Esophagus (tissue), 2 donors: ENCODE measurements around the gene NQO1. TPM values are rescaled to one million over a fixed set of nuclear protein-coding genes. Genes with fewer than 3 reads are reported as not detected.
A peak's percentile ranks its signal among the peaks of the same experiment; 100 is the strongest.

Source experiments
- H3K27ac ChIP-seq, 2 donors: one replicate each; pipeline ENCODE4 v1.5.1; 2013; ENCODE audit warnings: low read depth in 2 of 2, mild to moderate bottlenecking in 2 of 2, inconsistent platforms in 1 of 2, low read length in 1 of 2, moderate library complexity in 1 of 2
- H3K27me3 ChIP-seq, 2 donors: one replicate each; pipeline ENCODE4 v1.6.1; 2013; ENCODE audit warnings: low read length in 2 of 2, control low read depth in 1 of 2, mild to moderate bottlenecking in 1 of 2; ENCODE audit not compliant: insufficient read depth in 2 of 2, control insufficient read depth in 1 of 2
- H3K36me3 ChIP-seq, 2 donors: one replicate each; pipeline ENCODE4 v1.6.1; 2013; ENCODE audit warnings: low read length in 1 of 2; ENCODE audit not compliant: control insufficient read depth in 2 of 2, insufficient read depth in 2 of 2
- H3K4me1 ChIP-seq, 2 donors: one replicate each; pipeline ENCODE4 v1.6.1; 2013; ENCODE audit warnings: low read length in 1 of 2; ENCODE audit not compliant: control insufficient read depth in 2 of 2, insufficient read depth in 2 of 2
- H3K4me3 ChIP-seq, 2 donors: one replicate each; pipeline ENCODE4 v1.5.1; 2013; ENCODE audit warnings: low read length in 2 of 2, mild to moderate bottlenecking in 2 of 2, low read depth in 1 of 2, moderate library complexity in 1 of 2
- H3K9me3 ChIP-seq, 2 donors: one replicate each; pipeline ENCODE4 v1.6.1; 2013; ENCODE audit warnings: mild to moderate bottlenecking in 2 of 2, low read depth in 1 of 2, low read length in 1 of 2, moderate library complexity in 1 of 2; ENCODE audit not compliant: control insufficient read depth in 2 of 2, insufficient read depth in 1 of 2
- WGBS, 2 donors: extraction: QIAGEN DNeasy Blood & Tissue Kit; methylation state at CpG; one replicate each; pipeline ENCODE4 v1.1.7; 2013; 5-methylcytosine and 5-hydroxymethylcytosine counted together
- polyA plus RNA-seq, 2 donors: library from polyadenylated mRNA; stranded (reverse); fragments of 200-250 nt; gene quantifications; one replicate each; pipeline ENCODE4 v1.2.3, GENCODE V29; 2013
- donor health status: healthy with polysubstance abuse.
- donor health status: Bipolar disorder and iron deficiency.

The NQO1 gene
- polyA plus RNA-seq, 2 donors = 68.5 to 161 TPM

DNA sequence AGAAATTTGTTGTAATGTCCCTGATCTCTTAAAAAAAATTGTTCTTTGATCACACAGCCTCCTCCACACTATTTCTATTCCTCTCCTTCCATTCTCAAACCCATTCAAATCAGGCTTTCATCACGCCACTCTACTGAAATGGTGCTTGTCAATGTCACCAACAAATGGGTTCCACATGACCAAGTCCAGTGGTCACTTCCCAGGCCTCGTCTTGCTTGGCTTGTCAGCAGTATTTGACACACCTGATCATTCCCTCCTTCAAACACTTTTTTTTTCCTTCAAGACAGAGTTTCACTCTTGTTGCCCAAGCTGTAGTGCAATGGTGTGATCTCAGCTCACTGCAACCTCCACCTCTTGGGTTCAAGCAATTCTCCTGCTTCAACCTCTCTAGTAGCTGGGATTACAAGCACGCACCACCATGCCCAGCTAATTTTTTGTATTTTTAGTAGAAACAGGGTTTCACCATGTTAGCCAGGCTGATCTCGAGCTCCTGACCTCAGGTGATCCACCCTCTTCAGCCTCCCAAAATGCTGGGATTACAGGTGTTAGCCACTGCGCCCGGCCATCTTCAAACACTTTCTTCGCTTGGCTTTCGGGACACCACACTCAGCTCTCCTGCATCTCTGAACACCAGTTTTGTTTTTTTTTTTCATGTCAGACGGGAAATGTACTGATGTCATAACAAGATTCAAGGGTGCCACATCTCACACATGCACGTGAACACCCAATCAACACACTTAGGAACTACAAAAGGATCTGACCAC, 18.3 kb downstream of the NQO1 start:
- no peaks in the 10 kb centered on the region for H3K27me3 ChIP-seq
- no peak overlapping the region for H3K4me3 ChIP-seq
- H3K36me3 ChIP-seq = no peaks in the 10 kb centered on the region
- H3K4me1 ChIP-seq = no peaks in the 10 kb centered on the region
- no peak overlapping the region for H3K27ac ChIP-seq
- no peaks in the 10 kb centered on the region for H3K9me3 ChIP-seq
- WGBS, 2 donors = 81 to 85% methylated on average over 10 of the region's 10 CpGs

DNA sequence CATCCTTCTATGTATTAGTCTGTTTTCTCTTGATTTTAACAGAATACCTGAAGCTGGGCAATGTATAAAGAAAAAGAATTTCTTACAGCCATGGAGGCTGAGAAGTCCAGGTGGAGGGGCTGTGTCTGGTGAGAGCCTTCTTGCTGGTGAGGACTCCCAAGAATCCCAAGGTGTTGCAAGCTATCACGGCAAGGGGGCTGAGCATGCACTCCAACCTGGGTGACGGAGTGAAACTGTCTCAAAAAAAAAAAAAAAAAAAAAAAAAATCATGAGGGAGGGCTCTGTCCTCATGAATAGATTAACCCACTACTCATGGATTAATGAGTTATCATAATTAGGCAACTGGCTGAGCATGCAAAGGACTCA, 19.4 kb downstream of the NQO1 start:
- Histone ChIP-seq H3K9me3 (no peaks in the 10 kb centered on the region), H3K4me3 (no peak overlapping the region), H3K36me3 (no peaks in the 10 kb centered on the region), H3K4me1 (no peaks in the 10 kb centered on the region), H3K27ac (peak overlapping the region; percentile 27 to 79), H3K27me3 (no peaks in the 10 kb centered on the region)
- 73 to 81% methylated on average over 2 of the region's 2 CpGs for WGBS, 2 donors

DNA sequence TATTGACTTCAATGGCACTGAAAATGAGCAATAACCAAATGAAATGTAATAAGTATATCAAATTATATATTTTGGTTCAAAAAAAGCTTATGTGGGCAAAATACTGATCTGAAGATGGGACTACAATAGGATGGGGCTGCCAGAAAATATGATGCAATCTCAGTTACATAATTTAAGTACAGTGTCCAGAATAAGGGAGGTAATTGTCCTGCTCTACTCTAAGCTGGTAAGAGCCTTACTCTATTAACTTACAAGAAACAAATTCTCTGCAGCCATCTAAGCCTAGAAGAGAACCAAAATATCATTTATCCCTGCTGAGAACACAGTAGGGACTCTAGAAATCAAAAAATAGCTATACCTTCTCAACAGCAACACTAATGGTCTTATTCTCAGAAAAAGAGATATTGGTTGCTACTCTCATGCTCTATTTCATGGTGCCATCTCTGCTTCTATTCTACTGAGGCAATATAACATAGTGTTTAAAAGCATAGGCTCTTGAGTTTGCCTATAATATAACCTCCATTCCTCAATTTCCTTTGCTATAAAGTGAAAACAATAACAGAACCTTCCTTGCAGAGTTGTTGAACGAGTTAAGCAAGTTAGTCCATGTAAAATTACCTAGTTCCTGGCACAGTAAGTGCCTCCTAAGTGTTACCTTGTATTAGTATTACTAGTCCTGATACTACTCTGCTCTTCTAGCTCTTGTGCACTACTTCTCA, 19.9 kb downstream of the NQO1 start:
- Histone ChIP-seq H3K9me3 (no peaks in the 10 kb centered on the region), H3K4me3 (no peak overlapping the region), H3K27me3 (no peaks in the 10 kb centered on the region), H3K27ac (peak overlapping the region; percentile 27 to 79), H3K36me3 (no peaks in the 10 kb centered on the region), H3K4me1 (no peaks in the 10 kb centered on the region)
- 43 to 46% methylated on average over 1 of the region's 1 CpG for WGBS, 2 donors

DNA sequence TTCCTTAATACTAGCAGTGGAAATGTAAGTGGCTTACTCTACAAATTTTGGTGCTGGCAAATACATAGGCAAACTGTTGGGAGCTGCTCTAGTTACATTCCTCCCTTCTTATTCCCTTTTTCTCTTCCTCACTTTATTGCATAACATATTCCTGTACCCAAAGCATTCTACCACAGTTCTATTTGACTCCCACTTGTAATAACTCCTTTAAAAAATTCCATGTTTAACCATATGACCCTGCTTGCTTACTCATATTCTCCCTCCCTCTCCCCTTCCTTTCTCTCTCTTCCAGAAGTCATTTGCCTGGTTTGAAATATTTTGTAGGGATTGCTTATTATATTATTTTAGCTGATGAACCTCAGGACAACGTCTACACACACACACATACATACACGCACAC, 22.7 kb downstream of the NQO1 start:
- 82 to 85% methylated on average over 2 of the region's 2 CpGs for WGBS, 2 donors
- no peak overlapping the region for H3K27ac ChIP-seq

DNA sequence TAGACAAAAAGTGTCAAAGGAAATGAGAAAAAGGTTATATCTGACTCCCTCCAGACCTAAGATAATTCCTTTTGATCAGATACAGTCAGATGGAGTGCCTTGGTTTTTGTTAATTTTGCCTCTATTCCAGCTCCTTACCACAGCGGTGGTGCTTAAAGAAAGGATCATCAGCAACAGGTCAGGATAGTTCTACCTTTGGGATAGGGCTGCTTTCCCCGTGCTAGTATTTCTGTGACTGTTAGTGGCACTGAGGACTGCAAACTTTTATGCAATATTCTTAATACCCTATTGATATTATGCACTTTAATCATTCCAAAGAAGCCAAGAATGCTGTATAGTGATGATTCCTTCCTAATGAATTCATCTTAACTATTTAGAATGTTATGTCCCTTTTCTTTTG, 24.5 kb downstream of the NQO1 start:
- H3K9me3 ChIP-seq = no peaks in the 10 kb centered on the region
- H3K4me3 ChIP-seq = no peak overlapping the region
- 63 to 77% methylated on average over 2 of the region's 2 CpGs for WGBS, 2 donors
- H3K36me3 ChIP-seq = peaks cover 0 to 2% of the 10 kb centered on the region in 2 donors
- no peaks in the 10 kb centered on the region for H3K4me1 ChIP-seq
- H3K27me3 ChIP-seq = no peaks in the 10 kb centered on the region
- H3K27ac ChIP-seq = no peak overlapping the region

More for the DNA sequence above, 22.7 kb downstream of the NQO1 start:
- H3K4me3 ChIP-seq = no peak overlapping the region
- no peaks in the 10 kb centered on the region for H3K27me3 ChIP-seq
- no peaks in the 10 kb centered on the region for H3K4me1 ChIP-seq
- H3K9me3 ChIP-seq = no peaks in the 10 kb centered on the region
- no peaks in the 10 kb centered on the region for H3K36me3 ChIP-seq

DNA sequence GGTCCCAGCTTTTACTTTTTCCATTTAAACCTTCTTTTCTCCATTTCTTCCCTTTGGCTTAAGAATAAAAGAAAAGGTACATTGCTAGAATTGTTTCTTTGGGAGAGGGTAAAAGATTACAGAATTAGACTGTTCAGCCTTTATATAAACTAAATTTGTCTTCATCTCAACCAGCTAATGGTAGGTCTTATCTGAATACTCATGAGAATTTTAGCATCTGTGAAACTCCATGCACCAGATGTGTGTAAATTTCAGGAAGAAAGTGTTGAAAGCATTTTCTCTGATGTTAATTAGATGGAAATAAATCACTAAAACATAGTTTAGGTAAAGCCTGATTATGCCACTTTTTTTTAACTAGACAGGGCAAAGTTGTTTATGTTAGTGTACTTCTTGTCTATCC, 24.9 kb downstream of the NQO1 start:
- peaks cover 0 to 2% of the 10 kb centered on the region in 2 donors for H3K36me3 ChIP-seq
- no peak overlapping the region for H3K4me3 ChIP-seq
- H3K9me3 ChIP-seq = no peaks in the 10 kb centered on the region
- H3K27me3 ChIP-seq = no peaks in the 10 kb centered on the region
- H3K4me1 ChIP-seq = no peaks in the 10 kb centered on the region
- no peak overlapping the region for H3K27ac ChIP-seq

DNA sequence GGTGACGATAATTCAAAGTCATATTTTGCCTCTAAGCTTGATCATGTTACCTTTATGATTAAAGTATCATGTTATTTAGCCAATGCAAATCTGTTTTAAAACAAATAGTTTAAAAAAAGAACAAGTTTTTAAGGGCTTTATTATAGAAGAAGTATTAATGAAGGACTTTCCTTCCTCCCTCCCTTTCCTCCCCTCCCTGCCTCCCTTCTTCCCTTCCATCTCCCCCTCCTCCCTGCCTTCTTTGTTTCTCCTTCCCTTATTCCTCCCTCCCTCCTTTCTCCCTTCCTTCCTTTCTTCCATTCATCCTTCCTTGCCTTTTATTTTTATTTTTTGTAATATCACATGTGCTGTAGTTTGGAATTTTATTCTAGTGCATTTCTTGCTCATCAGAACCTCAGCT, 26.4 kb downstream of the NQO1 start:
- Histone ChIP-seq H3K27me3 (no peaks in the 10 kb centered on the region), H3K27ac (no peak overlapping the region), H3K4me1 (no peaks in the 10 kb centered on the region), H3K4me3 (no peak overlapping the region), H3K36me3 (peaks cover 0 to 6% of the 10 kb centered on the region in 2 donors), H3K9me3 (no peaks in the 10 kb centered on the region)
- WGBS, 2 donors = 100% methylated on average over 1 of the region's 1 CpG

DNA sequence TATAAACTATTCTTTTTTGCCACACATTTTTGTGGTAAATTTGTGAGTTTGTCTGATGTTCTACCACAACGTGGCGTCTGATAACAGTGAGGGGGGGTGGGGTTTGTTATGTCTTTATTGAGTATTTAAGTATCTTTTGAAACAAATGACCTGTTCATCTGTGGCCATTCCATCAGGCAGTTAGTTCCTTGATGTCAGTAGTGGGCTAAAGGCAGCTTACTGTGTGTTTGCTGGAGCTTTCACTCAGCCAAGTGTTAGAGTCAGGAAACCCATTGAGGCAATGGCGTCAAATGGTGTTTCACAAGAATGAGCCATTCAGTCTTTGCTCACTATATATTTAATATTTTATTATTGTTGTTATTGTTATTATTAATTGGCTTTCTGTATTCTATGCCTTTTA, 28.0 kb downstream of the NQO1 start:
- no peaks in the 10 kb centered on the region for H3K9me3 ChIP-seq
- no peaks in the 10 kb centered on the region for H3K4me1 ChIP-seq
- WGBS, 2 donors = 91 to 94% methylated on average over 3 of the region's 3 CpGs
- H3K36me3 ChIP-seq = peaks cover under 1 to 12% of the 10 kb centered on the region in 2 donors
- no peaks in the 10 kb centered on the region for H3K27me3 ChIP-seq
- H3K27ac ChIP-seq = no peak overlapping the region
- no peak overlapping the region for H3K4me3 ChIP-seq

DNA sequence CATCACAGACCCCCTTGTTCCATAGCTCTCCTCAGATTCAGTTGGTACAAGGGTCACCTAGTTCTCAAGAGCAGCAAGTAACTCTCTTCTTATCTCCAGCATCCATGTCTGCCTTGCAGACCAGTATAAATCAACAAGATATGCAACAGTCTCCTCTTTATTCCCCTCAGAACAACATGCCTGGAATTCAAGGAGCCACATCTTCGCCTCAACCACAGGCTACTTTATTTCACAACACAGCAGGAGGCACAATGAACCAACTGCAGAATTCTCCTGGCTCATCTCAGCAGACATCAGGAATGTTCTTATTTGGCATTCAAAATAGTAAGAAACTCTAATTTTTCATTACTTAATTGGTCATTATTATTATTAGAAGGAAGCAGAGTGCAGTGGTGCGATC, 32.4 kb downstream of the NQO1 start:
- H3K4me3 ChIP-seq = no peak overlapping the region
- H3K27me3 ChIP-seq = no peaks in the 10 kb centered on the region
- H3K4me1 ChIP-seq = no peaks in the 10 kb centered on the region
- 95 to 99% methylated on average over 2 of the region's 2 CpGs for WGBS, 2 donors
- peaks cover 14 to 24% of the 10 kb centered on the region in 2 donors for H3K36me3 ChIP-seq
- H3K9me3 ChIP-seq = no peaks in the 10 kb centered on the region
- no peak overlapping the region for H3K27ac ChIP-seq
